ENCODE results near the gene SPIN2B. TPM values are rescaled to one million over a fixed set of nuclear protein-coding genes. Genes with fewer than 3 reads are reported as not detected.
"Not testable (repeated sequence)": the region's sequence is repeated elsewhere in the genome, so short reads cannot be mapped to it uniquely, and the experiment has no call there.

The SPIN2B gene
- total and polyA plus RNA-seq, 3 donors from 2014 or later: 8.6 to 15.9 (median 8.8) TPM

- no peaks in the 10 kb centered on the region for H3K27me3 ChIP-seq
- H3K9me3 ChIP-seq: no peaks in the 10 kb centered on the region
- no peaks in the 10 kb centered on the region for H3K4me1 ChIP-seq
- no peaks in the 10 kb centered on the region for H3K36me3 ChIP-seq (ENCODE audit: low read depth, missing control alignments)
- intact Hi-C loops (cut with DNase I; ENCODE audit: low total_unique reads): no loop called here
- 60 to 76% methylated on average over 4 of the region's 4 CpGs for WGBS, 2 donors
- DNase-seq: no peak
- no peak overlapping the region for H3K4me3 ChIP-seq
- TF ChIP-seq POLR2A (IDR thresholded peaks at IDR 0.05) (no peak), CTCF (IDR thresholded peaks at IDR 0.05) (no peak)
- H3K27ac ChIP-seq: no peak overlapping the region
Observed at GRCh38 chrX:57104406-57104805, 16.9 kb downstream of the SPIN2B start.

GRCh38 chrX:57103489-57103888 is 17.9 kb downstream of the SPIN2B start:
- Histone ChIP-seq H3K27ac (no peak overlapping the region), H3K4me3 (no peak overlapping the region), H3K9me3 (no peaks in the 10 kb centered on the region), H3K27me3 (no peaks in the 10 kb centered on the region), H3K36me3 (ENCODE audit: low read depth, missing control alignments) (no peaks in the 10 kb centered on the region), H3K4me1 (no peaks in the 10 kb centered on the region)
- TF ChIP-seq POLR2A (IDR thresholded peaks at IDR 0.05) (no peak), CTCF (IDR thresholded peaks at IDR 0.05) (no peak)
- WGBS, 2 donors: 72 to 89% methylated on average over 3 of the region's 3 CpGs
- no peak for DNase-seq
- intact Hi-C loops (cut with DNase I; ENCODE audit: low total_unique reads): no loop called here

- H3K4me1 ChIP-seq; DNase-seq; H3K9me3 ChIP-seq; intact Hi-C loops (cut with DNase I; ENCODE audit: low total_unique reads); H3K36me3 ChIP-seq (ENCODE audit: low read depth, missing control alignments); H3K27ac ChIP-seq; H3K27me3 ChIP-seq; H3K4me3 ChIP-seq: not testable (repeated sequence)
- 55 to 81% methylated on average over 4 to 6 of the region's 6 CpGs for WGBS, 2 donors
Observed at GRCh38 chrX:57102918-57103317, 18.4 kb downstream of the SPIN2B start.

GRCh38 chrX:57083143-57083542 is 38.2 kb downstream of the SPIN2B start:
- Histone ChIP-seq H3K9me3 (no peaks in the 10 kb centered on the region), H3K4me3 (no peak overlapping the region), H3K36me3 (ENCODE audit: low read depth, missing control alignments) (no peaks in the 10 kb centered on the region), H3K27ac (no peak overlapping the region), H3K27me3 (no peaks in the 10 kb centered on the region), H3K4me1 (no peaks in the 10 kb centered on the region)
- no peak for TF ChIP-seq POLR2A (IDR thresholded peaks at IDR 0.05)
- TF ChIP-seq CTCF (IDR thresholded peaks at IDR 0.05): no peak
- intact Hi-C loops (cut with DNase I; ENCODE audit: low total_unique reads): no loop called here
- DNase-seq: no peak
- 84% methylated on average over 6 of the region's 7 CpGs; no CpG with 5 or more reads in 1 of the 2 donors for WGBS, 2 donors

GRCh38 chrX:57074458-57074857 is 46.9 kb downstream of the SPIN2B start:
- WGBS, 2 donors: 62 to 68% methylated on average over 4 of the region's 4 CpGs
- H3K27me3 ChIP-seq: no peaks in the 10 kb centered on the region
- H3K27ac ChIP-seq: no peak overlapping the region
- no peaks in the 10 kb centered on the region for H3K36me3 ChIP-seq (ENCODE audit: low read depth, missing control alignments)
- DNase-seq: no peak
- H3K9me3 ChIP-seq: no peaks in the 10 kb centered on the region
- H3K4me1 ChIP-seq: no peaks in the 10 kb centered on the region
- no peak overlapping the region for H3K4me3 ChIP-seq
- TF ChIP-seq CTCF (IDR thresholded peaks at IDR 0.05): no peak
- intact Hi-C loops (cut with DNase I; ENCODE audit: low total_unique reads): no loop called here
